Naive B cell (primary cell): ENCODE measurements around the gene GRPR. TPM values are rescaled to one million over a fixed set of nuclear protein-coding genes. Genes with fewer than 3 reads are reported as not detected.
"Not testable (repeated sequence)": the region's sequence is repeated elsewhere in the genome, so short reads cannot be mapped to it uniquely, and the experiment has no call there.

ENCODE experiments used
- ATAC-seq, 2 donors: fragments of 150-1000 bp; cut with Tn5 transposase; 2 replicates each; pipeline ENCODE4 v1.10.0; 2021; ENCODE audit warnings: low read depth in 2 of 2, mild to moderate bottlenecking in 2 of 2, moderate library complexity in 2 of 2
- DNase-seq: peaks from one replicate; pipeline ENCODE4 v3.0.0; 2022
- H3K27ac Mint-ChIP-seq, 6 donors: one replicate each; pipeline ENCODE4 v1.8.0; 2020 to 2022; ENCODE audit warnings: mild to moderate bottlenecking in 6 of 6, mixed read lengths in 6 of 6, moderate library complexity in 5 of 6, inconsistent platforms in 2 of 6
- H3K27me3 Mint-ChIP-seq, 3 donors: one replicate each; pipeline ENCODE4 v1.8.0; 2021 to 2022; ENCODE audit warnings: mixed read lengths in 3 of 3, mild to moderate bottlenecking in 1 of 3
- H3K36me3 Mint-ChIP-seq, 2 donors: one replicate each; pipeline ENCODE4 v1.8.0; 2020 to 2022; ENCODE audit warnings: mixed read lengths in 2 of 2, inconsistent platforms in 1 of 2, mild to moderate bottlenecking in 1 of 2
- H3K4me1 Mint-ChIP-seq, 3 donors: one replicate each; pipeline ENCODE4 v1.8.0; 2020 to 2022; ENCODE audit warnings: mixed read lengths in 3 of 3, inconsistent platforms in 1 of 3, mild to moderate bottlenecking in 1 of 3, moderate library complexity in 1 of 3
- H3K4me3 Mint-ChIP-seq, 8 donors: one replicate each; pipeline ENCODE4 v1.8.0; 2020 to 2022; ENCODE audit warnings: mild to moderate bottlenecking in 8 of 8, mixed read lengths in 8 of 8, moderate library complexity in 8 of 8, inconsistent platforms in 2 of 8
- H3K9me3 Mint-ChIP-seq, 7 donors: one replicate each; pipeline ENCODE4 v1.8.0; 2020 to 2022; ENCODE audit warnings: mixed read lengths in 7 of 7, mild to moderate bottlenecking in 5 of 7, inconsistent platforms in 2 of 7, moderate library complexity in 1 of 7
- polyA plus RNA-seq, 6 donors: library from polyadenylated mRNA; unstranded; fragments of 300-500 nt; fragmentation: Illumina TruSeq; gene quantifications; one replicate each; pipeline ENCODE4 v1.2.3, GENCODE V29; 2021; ENCODE audit warnings: low read depth in 6 of 6

GRPR gene
- polyA plus RNA-seq, 6 donors from 2014 or later = 0.21 to 0.48 (median 0.34) TPM; not detected in 3

GRCh38 chrX:16140983-16141382 lies 17.6 kb downstream of the GRPR start:
- Mint-ChIP-seq H3K27me3 (peaks cover 5 to 40% (median 28%) of the 10 kb centered on the region in 3 donors), H3K36me3 (peaks cover 0 to 23% of the 10 kb centered on the region in 2 donors), H3K4me1 (peaks cover 6 to 14% (median 8%) of the 10 kb centered on the region in 3 donors), H3K27ac (no peak overlapping the region), H3K9me3 (peaks cover 1 to 14% (median 8%) of the 10 kb centered on the region in 7 donors), H3K4me3 (no peak overlapping the region)
- DNase-seq (no peak), ATAC-seq (no peak)

GRCh38 chrX:16141422-16142245 lies 18.3 kb downstream of the GRPR start:
- ATAC-seq (no peak), DNase-seq (no peak)
- H3K4me1 Mint-ChIP-seq = peaks cover 6 to 14% (median 8%) of the 10 kb centered on the region in 3 donors
- H3K27ac Mint-ChIP-seq = no peak overlapping the region
- H3K9me3 Mint-ChIP-seq = peaks cover 1 to 14% (median 8%) of the 10 kb centered on the region in 7 donors
- H3K4me3 Mint-ChIP-seq = no peak overlapping the region
- H3K36me3 Mint-ChIP-seq = peaks cover 0 to 23% of the 10 kb centered on the region in 2 donors
- peaks cover 5 to 38% (median 28%) of the 10 kb centered on the region in 3 donors for H3K27me3 Mint-ChIP-seq

- H3K27me3 Mint-ChIP-seq = peaks cover 5 to 38% (median 28%) of the 10 kb centered on the region in 3 donors
- DNase-seq = no peak
- ATAC-seq = no peak
- H3K4me1 Mint-ChIP-seq = peaks cover 5 to 9% (median 6%) of the 10 kb centered on the region in 3 donors
- peaks cover 1 to 14% (median 8%) of the 10 kb centered on the region in 7 donors for H3K9me3 Mint-ChIP-seq
- peaks cover 0 to 23% of the 10 kb centered on the region in 2 donors for H3K36me3 Mint-ChIP-seq
- H3K27ac Mint-ChIP-seq = no peak overlapping the region
- H3K4me3 Mint-ChIP-seq = no peak overlapping the region
Measured at GRCh38 chrX:16142246-16142558, 18.8 kb downstream of the GRPR start.

- peaks cover 0 to 23% of the 10 kb centered on the region in 2 donors for H3K36me3 Mint-ChIP-seq
- H3K4me3 Mint-ChIP-seq = no peak overlapping the region
- peaks cover 1 to 14% (median 8%) of the 10 kb centered on the region in 7 donors for H3K9me3 Mint-ChIP-seq
- ATAC-seq = no peak
- peaks cover 5 to 38% (median 28%) of the 10 kb centered on the region in 3 donors for H3K27me3 Mint-ChIP-seq
- H3K4me1 Mint-ChIP-seq = no peaks in the 10 kb centered on the region
- no peak for DNase-seq
- H3K27ac Mint-ChIP-seq = no peak overlapping the region
Measured at GRCh38 chrX:16143968-16144367, 20.6 kb downstream of the GRPR start.

GRCh38 chrX:16144420-16144819 lies 21.1 kb downstream of the GRPR start:
- Mint-ChIP-seq H3K4me3 (no peak overlapping the region), H3K4me1 (no peaks in the 10 kb centered on the region), H3K27ac (no peak overlapping the region), H3K9me3 (peaks cover 1 to 14% (median 8%) of the 10 kb centered on the region in 7 donors), H3K27me3 (peaks cover 5 to 38% (median 28%) of the 10 kb centered on the region in 3 donors), H3K36me3 (peaks cover 0 to 23% of the 10 kb centered on the region in 2 donors)
- ATAC-seq (no peak), DNase-seq (no peak)

- H3K27ac Mint-ChIP-seq, DNase-seq, ATAC-seq, H3K4me1 Mint-ChIP-seq, H3K4me3 Mint-ChIP-seq: not testable (repeated sequence)
- H3K9me3 Mint-ChIP-seq = peaks cover 1 to 14% (median 8%) of the 10 kb centered on the region in 7 donors
- H3K36me3 Mint-ChIP-seq = peaks cover 0 to 23% of the 10 kb centered on the region in 2 donors
- peaks cover 5 to 38% (median 28%) of the 10 kb centered on the region in 3 donors for H3K27me3 Mint-ChIP-seq
Measured at GRCh38 chrX:16145093-16145492, 21.7 kb downstream of the GRPR start.

GRCh38 chrX:16145656-16146055 lies 22.3 kb downstream of the GRPR start:
- no peaks in the 10 kb centered on the region for H3K4me1 Mint-ChIP-seq
- H3K27me3 Mint-ChIP-seq = peaks cover 5 to 38% (median 28%) of the 10 kb centered on the region in 3 donors
- DNase-seq (no peak), ATAC-seq (no peak)
- peaks cover 0 to 23% of the 10 kb centered on the region in 2 donors for H3K36me3 Mint-ChIP-seq
- H3K27ac Mint-ChIP-seq = no peak overlapping the region
- peaks cover 1 to 14% (median 8%) of the 10 kb centered on the region in 7 donors for H3K9me3 Mint-ChIP-seq
- H3K4me3 Mint-ChIP-seq = no peak overlapping the region

GRCh38 chrX:16148896-16149295 lies 25.5 kb downstream of the GRPR start:
- peaks cover 0 to 12% of the 10 kb centered on the region in 2 donors for H3K36me3 Mint-ChIP-seq

GRCh38 chrX:16155581-16156096 lies 32.3 kb downstream of the GRPR start:
- no peak for DNase-seq
- no peaks in the 10 kb centered on the region for H3K27me3 Mint-ChIP-seq
- no peak for ATAC-seq
- peak overlapping the region in 1 of 6 donors; percentile 11 for H3K27ac Mint-ChIP-seq
- H3K4me1 Mint-ChIP-seq = no peaks in the 10 kb centered on the region
- H3K9me3 Mint-ChIP-seq = peaks cover 0 to 2% (median 0%) of the 10 kb centered on the region in 7 donors
- no peak overlapping the region for H3K4me3 Mint-ChIP-seq
- H3K36me3 Mint-ChIP-seq = peaks cover 0 to 5% of the 10 kb centered on the region in 2 donors

More at GRCh38 chrX:16148896-16149295, 25.5 kb downstream of the GRPR start:
- no peak overlapping the region for H3K4me3 Mint-ChIP-seq
- H3K9me3 Mint-ChIP-seq = peaks cover 0 to 9% (median 5%) of the 10 kb centered on the region in 7 donors
- H3K27ac Mint-ChIP-seq = no peak overlapping the region
- ATAC-seq = no peak
- peaks cover 0 to 21% (median 12%) of the 10 kb centered on the region in 3 donors for H3K27me3 Mint-ChIP-seq
- no peaks in the 10 kb centered on the region for H3K4me1 Mint-ChIP-seq
- DNase-seq = no peak

- Mint-ChIP-seq H3K27me3 (no peaks in the 10 kb centered on the region), H3K9me3 (peaks cover 0 to 2% (median 0%) of the 10 kb centered on the region in 7 donors), H3K27ac (peak overlapping the region in 1 of 6 donors; percentile 53), H3K4me1 (no peaks in the 10 kb centered on the region), H3K4me3 (no peak overlapping the region), H3K36me3 (peaks cover 0 to 5% of the 10 kb centered on the region in 2 donors)
- no peak for ATAC-seq
- DNase-seq = no peak
Measured at GRCh38 chrX:16156692-16157331, 33.4 kb downstream of the GRPR start.

GRCh38 chrX:16160729-16161128 lies 37.4 kb downstream of the GRPR start:
- DNase-seq = no peak
- peaks cover 0 to 14% (median 4%) of the 10 kb centered on the region in 3 donors for H3K27me3 Mint-ChIP-seq
- no peak for ATAC-seq
- H3K27ac Mint-ChIP-seq = no peak overlapping the region
- peaks cover 0 to 4% of the 10 kb centered on the region in 2 donors for H3K36me3 Mint-ChIP-seq
- no peak overlapping the region for H3K4me3 Mint-ChIP-seq
- H3K9me3 Mint-ChIP-seq = peaks cover 0 to 4% (median 0%) of the 10 kb centered on the region in 7 donors
- H3K4me1 Mint-ChIP-seq = no peaks in the 10 kb centered on the region

GRCh38 chrX:16161173-16161572 lies 37.8 kb downstream of the GRPR start:
- DNase-seq, H3K36me3 Mint-ChIP-seq, ATAC-seq, H3K4me3 Mint-ChIP-seq, H3K4me1 Mint-ChIP-seq, H3K9me3 Mint-ChIP-seq, H3K27ac Mint-ChIP-seq: not testable (repeated sequence)
- H3K27me3 Mint-ChIP-seq = peaks cover 0 to 14% (median 4%) of the 10 kb centered on the region in 3 donors

GRCh38 chrX:16162391-16162790 lies 39.0 kb downstream of the GRPR start:
- Mint-ChIP-seq H3K27me3 (peaks cover 0 to 24% (median 4%) of the 10 kb centered on the region in 3 donors), H3K36me3 (peaks cover 4 to 10% of the 10 kb centered on the region in 2 donors), H3K9me3 (peaks cover 0 to 11% (median 0%) of the 10 kb centered on the region in 7 donors), H3K4me3 (no peak overlapping the region), H3K4me1 (no peaks in the 10 kb centered on the region), H3K27ac (no peak overlapping the region)
- ATAC-seq = no peak
- DNase-seq = no peak
